ENCODE measurements around the gene USP47.

Gene USP47

GRCh38 chr11:11942668-11943067 is 100.9 kb downstream of the USP47 start:
- no peak for DNase-seq

GRCh38 chr11:11944444-11944843 is 102.7 kb downstream of the USP47 start:
- no peak for DNase-seq

- no peak for DNase-seq
Measured at GRCh38 chr11:11946180-11946579, 104.4 kb downstream of the USP47 start.

GRCh38 chr11:11946878-11947277 is 105.1 kb downstream of the USP47 start:
- no peak for DNase-seq

- DNase-seq, result no peak
Measured at GRCh38 chr11:11947825-11948224, 106.1 kb downstream of the USP47 start.

GRCh38 chr11:11948242-11948947 is 106.6 kb downstream of the USP47 start:
- DNase-seq, result no peak

GRCh38 chr11:11949482-11949881 is 107.7 kb downstream of the USP47 start:
- DNase-seq, result no peak

GRCh38 chr11:11952036-11952435 is 110.3 kb downstream of the USP47 start:
- no peak for DNase-seq

GRCh38 chr11:11956006-11956405 is 114.2 kb downstream of the USP47 start:
- no peak for DNase-seq

- DNase-seq, result no peak
Measured at GRCh38 chr11:11958403-11959231, 116.8 kb downstream of the USP47 start.

GRCh38 chr11:11959601-11960000 is 117.8 kb downstream of the USP47 start:
- no peak for DNase-seq

GRCh38 chr11:11960687-11961086 is 118.9 kb downstream of the USP47 start:
- DNase-seq, result no peak

- no peak for DNase-seq
Measured at GRCh38 chr11:11961399-11962028, 119.7 kb downstream of the USP47 start.

GRCh38 chr11:11963067-11963466 is 121.3 kb downstream of the USP47 start:
- DNase-seq, result no peak

GRCh38 chr11:11963842-11964773 is 122.3 kb downstream of the USP47 start:
- peak; percentile 45 for DNase-seq

- no peak for DNase-seq
Measured at GRCh38 chr11:11964774-11965150, 123.0 kb downstream of the USP47 start.

- peak; percentile 41 for DNase-seq
Measured at GRCh38 chr11:11965192-11965591, 123.4 kb downstream of the USP47 start.

- DNase-seq, result peak; percentile 41
Measured at GRCh38 chr11:11965656-11966353, 124.0 kb downstream of the USP47 start.

GRCh38 chr11:11966354-11966741 is 124.6 kb downstream of the USP47 start:
- no peak for DNase-seq

- peak; percentile 79 for DNase-seq
Measured at GRCh38 chr11:11966826-11967668, 125.3 kb downstream of the USP47 start.

Measured in right forelimb (tissue), 1 donor.